Epithelial cell of proximal tubule (primary cell): ENCODE measurements around the gene SRSF5. TPM values are rescaled to one million over a fixed set of nuclear protein-coding genes. Genes with fewer than 3 reads are reported as not detected.

Experiments used
- DNase-seq: peaks from one replicate; pipeline ENCODE4 v3.0.0-alpha.2; 2011; ENCODE audit warnings: low read depth
- H3K4me3 ChIP-seq: 2 replicates; pipeline ENCODE4 v1.5.1; 2011; ENCODE audit warnings: low read depth, mild to moderate bottlenecking, low read length
- CTCF ChIP-seq: conservative IDR thresholded peaks from 2 replicates; pipeline ENCODE4 v1.5.1; 2012; ENCODE audit warnings: low read depth, mild to moderate bottlenecking, low read length
- total RNA-seq: library from RNA; depleted of rRNA; stranded (reverse); fragments of >200 nt; gene quantifications from 2 replicates; pipeline ENCODE4 v1.2.3, GENCODE V29; 2015

The SRSF5 gene
- total RNA-seq, 1 donor from 2014 or later = 151 TPM

DNA sequence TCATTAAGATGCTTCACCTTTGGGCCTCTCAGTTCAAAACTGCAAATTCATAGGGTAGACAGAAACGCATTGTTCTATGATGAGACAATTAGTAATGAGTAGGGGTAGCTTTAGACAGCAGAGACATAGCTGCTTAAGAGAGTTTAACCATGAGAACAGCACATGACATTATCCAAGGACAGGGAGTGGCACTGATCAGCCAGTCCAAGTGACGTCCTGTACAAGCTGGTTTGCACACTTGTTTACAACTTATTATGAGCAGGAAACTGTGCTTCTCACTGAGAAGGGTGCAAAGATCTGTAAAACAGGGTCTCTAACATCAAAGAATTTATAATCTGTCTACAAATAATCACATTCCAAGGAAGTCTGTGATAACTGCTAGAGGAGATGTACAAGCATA, 11.2 kb upstream of the SRSF5 start:
- TF ChIP-seq CTCF = no peak
- H3K4me3 ChIP-seq = no peak overlapping the region
- no peak for DNase-seq

- no peak for DNase-seq
- no peak overlapping the region for H3K4me3 ChIP-seq
- no peak for TF ChIP-seq CTCF
These were observed 10.6 kb upstream of the SRSF5 start for GRCh38 chr14:69756298-69756697.

GRCh38 chr14:69760810-69761209, 6.1 kb upstream of the SRSF5 start:
- TF ChIP-seq CTCF = no peak
- H3K4me3 ChIP-seq = no peak overlapping the region
- no peak for DNase-seq

DNA sequence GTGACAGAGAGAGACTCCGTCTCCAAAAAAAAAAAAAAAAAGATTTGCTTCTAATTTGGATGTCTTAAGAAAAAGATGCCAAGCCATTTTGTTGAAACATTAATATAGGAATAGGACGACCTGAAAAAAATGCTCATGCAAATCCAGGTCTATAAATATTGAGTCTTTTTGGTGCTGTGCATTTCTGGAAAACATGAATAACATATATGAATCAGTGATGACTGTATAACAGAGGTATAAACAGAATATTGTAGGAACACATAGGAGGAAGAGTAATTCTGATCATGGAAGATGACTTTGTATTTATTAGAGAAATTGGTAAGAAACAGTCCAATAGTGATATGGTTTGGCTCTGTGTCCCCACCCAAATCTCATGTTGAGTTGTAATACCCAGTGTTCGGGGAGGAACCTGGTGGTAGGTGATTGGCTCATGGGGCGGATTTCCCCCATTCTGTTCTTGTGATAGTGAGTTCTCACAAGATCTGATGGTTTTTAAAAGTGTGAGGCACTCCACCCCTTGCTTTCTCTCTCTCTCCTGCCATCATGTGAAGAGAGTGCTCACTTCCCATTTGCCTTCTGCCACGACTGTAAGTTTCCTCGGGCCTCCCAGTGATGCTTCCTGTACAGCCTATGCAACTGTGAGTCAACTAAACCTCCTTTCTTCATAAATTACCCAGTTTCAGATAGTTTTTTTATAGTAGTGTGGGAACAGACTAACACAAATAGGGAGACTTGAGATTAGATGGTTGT, 3.0 kb upstream of the SRSF5 start:
- TF ChIP-seq CTCF = no peak
- no peak overlapping the region for H3K4me3 ChIP-seq
- DNase-seq = no peak

GRCh38 chr14:69767369-69767999, 542 bp downstream of the SRSF5 start:
- no peak for TF ChIP-seq CTCF
- DNase-seq = no peak
- peak overlapping the region; percentile 100 for H3K4me3 ChIP-seq

- peak overlapping the region; percentile 100 for H3K4me3 ChIP-seq
- no peak for TF ChIP-seq CTCF
- no peak for DNase-seq
These were observed 1.9 kb downstream of the SRSF5 start for GRCh38 chr14:69768873-69769272.

- no peak for TF ChIP-seq CTCF
- no peak overlapping the region for H3K4me3 ChIP-seq
- DNase-seq = no peak
These were observed 2.7 kb downstream of the SRSF5 start for GRCh38 chr14:69769623-69770022.
